Gastrocnemius medialis (tissue), 4 donors: Measurements from ENCODE around the gene ANKRD55. TPM values are rescaled to one million over a fixed set of nuclear protein-coding genes. Genes with fewer than 3 reads are reported as not detected.

ENCODE experiments used
- ATAC-seq, 2 donors: fragments of 150-250 bp; one replicate each; pipeline ENCODE4 v1.9.1; 2016
- DNase-seq, 2 donors: peaks; one replicate each; pipeline ENCODE4 v3.0.0-alpha.2; 2019
- H3K27ac ChIP-seq, 4 donors: fragments of 200-600 bp; sonication (generic); 1 replicate in 1 of 4; 2 replicates in 3 of 4; pipeline ENCODE4 v1.5.1; 2016 to 2018; ENCODE audit warnings: mild to moderate bottlenecking in 2 of 4, moderate library complexity in 1 of 4
- H3K27me3 ChIP-seq, 3 donors: fragments of 200-600 bp; sonication (generic) in 2 of 3; 1 replicate in 1 of 3; 2 replicates in 2 of 3; pipeline versions ENCODE4 v1.5.1 to v1.6.0; 2016 to 2019; ENCODE audit warnings: mild to moderate bottlenecking in 1 of 3, moderate library complexity in 1 of 3
- H3K36me3 ChIP-seq, 2 donors: fragments of 200-600 bp; sonication (generic) in 1 of 2; one replicate each; pipeline ENCODE4 v1.5.1; 2017 to 2018
- H3K4me1 ChIP-seq, 2 donors: fragments of 200-600 bp; sonication (generic) in 1 of 2; one replicate each; pipeline ENCODE4 v1.5.1; 2016 to 2017; ENCODE audit warnings: mild to moderate bottlenecking in 2 of 2
- H3K4me3 ChIP-seq, 4 donors: fragments of 200-600 bp; sonication (generic) in 3 of 4; 1 replicate in 1 of 4; 2 replicates in 3 of 4; pipeline ENCODE4 v1.5.1; 2016 to 2019; ENCODE audit warnings: mild to moderate bottlenecking in 2 of 4
- H3K9me3 ChIP-seq, 3 donors: fragments of 200-600 bp; sonication (generic) in 2 of 3; 1 replicate in 1 of 3; 2 replicates in 2 of 3; pipeline ENCODE4 v1.5.1; 2016 to 2019
- POLR2A ChIP-seq, 2 donors: fragments of 450-650 bp; IDR thresholded peaks; one replicate each; pipeline ENCODE4 v1.6.1; 2017; ENCODE audit warnings: antibody characterized with exemption in 2 of 2, mild to moderate bottlenecking in 2 of 2, moderate library complexity in 2 of 2
- in situ Hi-C, 4 donors: fragments of 200-750 bp; cut with MboI; loops; one replicate each; pipeline versions ENCODE4 v1.15.0 to v1.8.0; 2017; ENCODE audit warnings: low sequenced_read_pairs in 4 of 4
- intact Hi-C: fragments of 100-400 bp; cut with DNase I; formaldehyde crosslinking; loops from one replicate; pipeline ENCODE4 v1.15.1; 2023; ENCODE audit warnings: low total_unique reads
- total RNA-seq, 4 donors: library from RNA; depleted of rRNA; stranded (reverse); fragments of >200 nt; gene quantifications; one replicate each; pipeline versions ENCODE4 v1.1.0 to v1.2.3, GENCODE V29; 2016
- TF ChIP-seq, protein P1 (sequence below), 5 experiments: fragments of 450-650 bp in 3 of 5; fragments of 200-600 bp in 2 of 5; sonication (generic) in 2 of 5; IDR thresholded peaks in 4 of 5; conservative IDR thresholded peaks in 1 of 5; 1 replicate in 4 of 5; 2 replicates in 1 of 5; pipeline ENCODE4 v1.5.1; 2016 to 2019; ENCODE audit warnings: antibody characterized with exemption in 5 of 5, mild to moderate bottlenecking in 3 of 5, moderate library complexity in 3 of 5

Gene ANKRD55
- total RNA-seq, 4 donors from 2014 or later: not detected

DNA sequence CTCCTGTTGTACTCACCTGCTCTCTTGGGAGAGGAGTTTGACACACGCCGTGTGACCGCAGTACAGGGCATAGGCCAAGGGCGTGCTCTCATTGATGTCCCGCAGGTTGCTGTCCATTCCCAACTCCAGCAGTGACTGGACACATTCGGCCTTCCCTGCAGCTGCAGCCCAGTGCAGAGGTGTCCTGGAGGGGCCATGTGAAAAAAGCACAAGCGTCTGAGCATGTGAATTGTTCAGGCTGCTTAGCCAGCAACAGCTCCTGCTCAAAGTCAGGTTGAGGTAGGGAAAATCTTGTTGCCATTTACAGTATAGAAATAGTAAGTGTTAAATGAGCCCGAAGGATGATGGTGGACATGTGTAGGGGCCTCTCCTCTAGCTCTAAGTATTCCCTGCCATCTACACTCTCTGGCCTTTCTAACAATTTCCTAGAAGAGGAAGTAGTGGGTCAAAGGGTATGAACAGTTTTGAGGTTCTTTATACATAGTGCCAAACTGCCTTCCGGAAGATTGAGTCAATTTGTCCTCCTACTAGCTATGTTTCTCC, 116.5 kb downstream of the ANKRD55 start:
- H3K27ac ChIP-seq: no peak overlapping the region
- no peaks in the 10 kb centered on the region for H3K27me3 ChIP-seq
- H3K4me1 ChIP-seq: no peaks in the 10 kb centered on the region
- ATAC-seq (no peak), DNase-seq (no peak)
- intact Hi-C loops: no loop called here
- no peaks in the 10 kb centered on the region for H3K9me3 ChIP-seq
- in situ Hi-C loops: no loop called here
- no peak overlapping the region for H3K4me3 ChIP-seq
- TF ChIP-seq POLR2A (IDR thresholded peaks at IDR 0.05): no peak
- TF ChIP-seq, protein P1, sequence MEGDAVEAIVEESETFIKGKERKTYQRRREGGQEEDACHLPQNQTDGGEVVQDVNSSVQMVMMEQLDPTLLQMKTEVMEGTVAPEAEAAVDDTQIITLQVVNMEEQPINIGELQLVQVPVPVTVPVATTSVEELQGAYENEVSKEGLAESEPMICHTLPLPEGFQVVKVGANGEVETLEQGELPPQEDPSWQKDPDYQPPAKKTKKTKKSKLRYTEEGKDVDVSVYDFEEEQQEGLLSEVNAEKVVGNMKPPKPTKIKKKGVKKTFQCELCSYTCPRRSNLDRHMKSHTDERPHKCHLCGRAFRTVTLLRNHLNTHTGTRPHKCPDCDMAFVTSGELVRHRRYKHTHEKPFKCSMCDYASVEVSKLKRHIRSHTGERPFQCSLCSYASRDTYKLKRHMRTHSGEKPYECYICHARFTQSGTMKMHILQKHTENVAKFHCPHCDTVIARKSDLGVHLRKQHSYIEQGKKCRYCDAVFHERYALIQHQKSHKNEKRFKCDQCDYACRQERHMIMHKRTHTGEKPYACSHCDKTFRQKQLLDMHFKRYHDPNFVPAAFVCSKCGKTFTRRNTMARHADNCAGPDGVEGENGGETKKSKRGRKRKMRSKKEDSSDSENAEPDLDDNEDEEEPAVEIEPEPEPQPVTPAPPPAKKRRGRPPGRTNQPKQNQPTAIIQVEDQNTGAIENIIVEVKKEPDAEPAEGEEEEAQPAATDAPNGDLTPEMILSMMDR (IDR thresholded peaks at IDR 0.05 in 4 of 5, conservative IDR thresholded peaks at IDR 0.05 in 1 of 5): no peak
- no peaks in the 10 kb centered on the region for H3K36me3 ChIP-seq

DNA sequence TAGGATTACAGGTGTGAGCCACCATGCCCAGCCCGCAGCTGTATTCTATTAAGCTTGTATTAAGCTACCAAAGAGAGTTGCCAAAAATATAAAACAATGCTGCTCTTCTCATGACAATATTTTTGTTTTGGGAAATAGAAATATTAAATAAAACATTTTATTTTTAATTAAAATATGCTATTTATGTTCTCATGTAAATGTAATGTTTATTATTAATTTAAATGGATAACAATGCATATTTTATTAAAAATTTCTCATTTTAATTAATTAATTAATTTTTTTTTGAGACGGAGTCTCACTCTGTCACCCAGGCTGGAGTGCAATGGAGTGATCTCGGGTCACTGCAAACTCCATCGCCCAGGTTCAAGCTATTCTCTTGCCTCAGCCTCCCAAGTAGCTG, 117.5 kb downstream of the ANKRD55 start:
- no peak for TF ChIP-seq POLR2A (IDR thresholded peaks at IDR 0.05)
- TF ChIP-seq, protein P1 (IDR thresholded peaks at IDR 0.05 in 4 of 5, conservative IDR thresholded peaks at IDR 0.05 in 1 of 5): no peak
- Histone ChIP-seq H3K36me3 (no peaks in the 10 kb centered on the region), H3K27ac (no peak overlapping the region), H3K27me3 (no peaks in the 10 kb centered on the region), H3K4me1 (no peaks in the 10 kb centered on the region), H3K9me3 (no peaks in the 10 kb centered on the region), H3K4me3 (no peak overlapping the region)
- DNase-seq (no peak), ATAC-seq (no peak)
- intact Hi-C loops (no loop called here), in situ Hi-C loops (no loop called here)

DNA sequence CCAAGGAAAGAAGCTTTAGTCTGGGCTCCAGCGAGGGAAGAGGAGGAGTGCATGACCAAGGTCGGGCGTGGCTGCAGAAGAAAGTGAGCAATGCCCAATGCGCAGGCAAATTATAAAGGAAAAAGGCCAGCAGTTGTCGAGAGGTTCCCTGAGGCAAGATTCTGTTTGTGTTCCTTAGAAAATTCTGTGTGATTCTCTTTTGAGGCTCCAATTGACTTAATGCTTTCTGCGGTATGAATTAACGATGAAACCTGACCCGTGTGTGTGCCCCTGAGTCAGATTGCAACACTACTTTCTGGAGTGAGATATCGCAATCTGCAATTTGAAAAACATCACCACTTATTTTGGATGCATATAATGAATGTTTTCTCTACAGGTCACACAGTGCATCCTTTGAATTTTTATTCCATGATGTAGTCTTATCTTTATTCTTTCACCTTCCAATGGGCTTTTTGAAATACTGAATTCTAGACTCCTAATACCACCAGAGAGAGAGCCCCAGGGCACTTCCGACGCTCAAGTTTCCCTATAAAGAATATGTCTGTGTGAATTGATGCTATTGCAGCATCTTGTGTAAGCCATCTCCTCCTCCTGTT, 120.5 kb downstream of the ANKRD55 start:
- intact Hi-C loops: no loop called here
- Histone ChIP-seq H3K4me1 (no peaks in the 10 kb centered on the region), H3K9me3 (no peaks in the 10 kb centered on the region), H3K36me3 (no peaks in the 10 kb centered on the region), H3K27ac (no peak overlapping the region), H3K27me3 (no peaks in the 10 kb centered on the region), H3K4me3 (no peak overlapping the region)
- TF ChIP-seq, protein P1 (IDR thresholded peaks at IDR 0.05 in 4 of 5, conservative IDR thresholded peaks at IDR 0.05 in 1 of 5): no peak
- TF ChIP-seq POLR2A (IDR thresholded peaks at IDR 0.05): no peak
- ATAC-seq (no peak), DNase-seq (no peak)
- in situ Hi-C loops: no loop called here

DNA sequence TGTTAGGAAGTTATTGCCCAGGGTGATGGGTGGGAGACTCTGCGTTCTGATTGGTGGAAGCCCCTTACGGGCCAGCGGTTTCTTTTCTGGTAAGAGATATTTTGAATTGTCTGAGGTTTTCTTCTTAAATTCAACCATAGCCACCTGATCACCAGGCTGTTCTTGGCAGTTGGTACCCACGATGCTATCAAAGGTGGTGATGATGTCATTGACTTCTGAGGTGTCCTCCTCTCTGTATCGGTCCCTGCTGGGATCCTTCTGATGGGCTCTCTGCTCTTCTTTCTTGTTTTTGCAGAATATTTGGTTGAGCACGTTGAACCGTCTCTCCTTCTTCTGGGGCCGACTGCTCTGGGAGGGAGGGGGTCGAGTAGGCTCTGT, 121.7 kb downstream of the ANKRD55 start:
- TF ChIP-seq POLR2A (IDR thresholded peaks at IDR 0.05): no peak
- TF ChIP-seq, protein P1 (IDR thresholded peaks at IDR 0.05 in 4 of 5, conservative IDR thresholded peaks at IDR 0.05 in 1 of 5): no peak
- no peaks in the 10 kb centered on the region for H3K9me3 ChIP-seq
- H3K27ac ChIP-seq: no peak overlapping the region
- DNase-seq (no peak), ATAC-seq (no peak)
- in situ Hi-C loops: no loop called here
- no peaks in the 10 kb centered on the region for H3K36me3 ChIP-seq
- intact Hi-C loops: no loop called here
- no peak overlapping the region for H3K4me3 ChIP-seq
- no peaks in the 10 kb centered on the region for H3K27me3 ChIP-seq
- no peaks in the 10 kb centered on the region for H3K4me1 ChIP-seq
